OCI-LY7 (cell line): ENCODE results near the gene DNAH14.

Experiments
- EZH2phosphoT487 ChIP-seq: fragments of 200-600 bp; sonication (generic); IDR thresholded peaks from 2 replicates; pipeline ENCODE4 v1.6.1; 2018; ENCODE audit warnings: low read depth, borderline replicate concordance, mild to moderate bottlenecking, mixed run types, antibody characterized with exemption, low read length, moderate library complexity, mixed read lengths
- TF ChIP-seq, protein P1 (sequence below): fragments of 200-600 bp; sonication (generic); conservative IDR thresholded peaks from 2 replicates; pipeline ENCODE4 v1.5.1; 2014; ENCODE audit warnings: mild to moderate bottlenecking, antibody characterized with exemption, low read length, moderate library complexity, mixed read lengths

DNA sequence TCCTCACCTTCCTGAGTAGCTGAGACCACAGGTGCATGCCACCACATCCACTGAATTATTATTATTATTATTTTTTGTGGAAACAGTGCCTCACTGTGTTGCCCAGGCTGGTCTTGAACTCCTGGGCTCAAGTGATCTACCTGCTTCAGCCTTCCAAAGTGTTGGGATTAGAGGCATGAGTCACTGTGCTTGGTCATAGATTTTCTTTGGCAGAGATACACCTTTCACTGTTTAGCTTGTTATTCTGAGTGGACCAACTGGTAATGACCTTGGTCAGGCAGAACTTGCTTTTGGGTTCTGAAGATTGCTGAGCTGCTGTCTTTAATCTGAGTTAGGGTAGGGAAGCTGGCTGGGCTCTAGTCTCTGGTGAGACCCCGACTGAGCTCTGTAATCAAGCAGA is 66.8 kb downstream of the DNAH14 start:
- TF ChIP-seq, protein P1, sequence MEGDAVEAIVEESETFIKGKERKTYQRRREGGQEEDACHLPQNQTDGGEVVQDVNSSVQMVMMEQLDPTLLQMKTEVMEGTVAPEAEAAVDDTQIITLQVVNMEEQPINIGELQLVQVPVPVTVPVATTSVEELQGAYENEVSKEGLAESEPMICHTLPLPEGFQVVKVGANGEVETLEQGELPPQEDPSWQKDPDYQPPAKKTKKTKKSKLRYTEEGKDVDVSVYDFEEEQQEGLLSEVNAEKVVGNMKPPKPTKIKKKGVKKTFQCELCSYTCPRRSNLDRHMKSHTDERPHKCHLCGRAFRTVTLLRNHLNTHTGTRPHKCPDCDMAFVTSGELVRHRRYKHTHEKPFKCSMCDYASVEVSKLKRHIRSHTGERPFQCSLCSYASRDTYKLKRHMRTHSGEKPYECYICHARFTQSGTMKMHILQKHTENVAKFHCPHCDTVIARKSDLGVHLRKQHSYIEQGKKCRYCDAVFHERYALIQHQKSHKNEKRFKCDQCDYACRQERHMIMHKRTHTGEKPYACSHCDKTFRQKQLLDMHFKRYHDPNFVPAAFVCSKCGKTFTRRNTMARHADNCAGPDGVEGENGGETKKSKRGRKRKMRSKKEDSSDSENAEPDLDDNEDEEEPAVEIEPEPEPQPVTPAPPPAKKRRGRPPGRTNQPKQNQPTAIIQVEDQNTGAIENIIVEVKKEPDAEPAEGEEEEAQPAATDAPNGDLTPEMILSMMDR, result no peak
- TF ChIP-seq EZH2phosphoT487, result no peak
